ENCODE results near the gene RAD51B.
"Not testable (repeated sequence)": the region's sequence is repeated elsewhere in the genome, so short reads cannot be mapped to it uniquely, and the experiment has no call there.

Gene RAD51B

GRCh38 chr14:68757618-68758081 is 938.1 kb downstream of the RAD51B start:
- no peak for DNase-seq

GRCh38 chr14:68758301-68758700 is 938.7 kb downstream of the RAD51B start:
- no peak for DNase-seq

- no peak for DNase-seq
These were observed 939.5 kb downstream of the RAD51B start for GRCh38 chr14:68759017-68759560.

GRCh38 chr14:68759937-68760336 is 940.4 kb downstream of the RAD51B start:
- DNase-seq = no peak

GRCh38 chr14:68760761-68761160 is 941.2 kb downstream of the RAD51B start:
- DNase-seq = no peak

GRCh38 chr14:68761391-68761790 is 941.8 kb downstream of the RAD51B start:
- DNase-seq = no peak

GRCh38 chr14:68762953-68763764 is 943.6 kb downstream of the RAD51B start:
- no peak for DNase-seq

GRCh38 chr14:68763843-68764242 is 944.3 kb downstream of the RAD51B start:
- DNase-seq = not testable (repeated sequence)

- DNase-seq = no peak
These were observed 947.0 kb downstream of the RAD51B start for GRCh38 chr14:68766299-68767247.

GRCh38 chr14:68767248-68767645 is 947.7 kb downstream of the RAD51B start:
- DNase-seq = no peak

GRCh38 chr14:68768316-68768715 is 948.7 kb downstream of the RAD51B start:
- DNase-seq = no peak

- DNase-seq = no peak
These were observed 950.5 kb downstream of the RAD51B start for GRCh38 chr14:68770051-68770450.

- DNase-seq = no peak
These were observed 951.1 kb downstream of the RAD51B start for GRCh38 chr14:68770553-68771286.

- no peak for DNase-seq
These were observed 952.1 kb downstream of the RAD51B start for GRCh38 chr14:68771631-68772030.

- no peak for DNase-seq
These were observed 953.3 kb downstream of the RAD51B start for GRCh38 chr14:68772761-68773381.

- DNase-seq = no peak
These were observed 955.4 kb downstream of the RAD51B start for GRCh38 chr14:68774771-68775613.

- DNase-seq = no peak
These were observed 956.1 kb downstream of the RAD51B start for GRCh38 chr14:68775614-68776126.

- DNase-seq = no peak
These were observed 958.1 kb downstream of the RAD51B start for GRCh38 chr14:68777644-68778043.
